HepG2 (cell line): Measurements from ENCODE around the gene SLC25A43. TPM values are rescaled to one million over a fixed set of nuclear protein-coding genes. Genes with fewer than 3 reads are reported as not detected.

Source experiments
- FOXP1 ChIP-seq, 2 experiments: fragments of 450-650 bp in 1 of 2; IDR thresholded peaks; 2 replicates each; pipeline ENCODE4 v1.6.1; 2017 to 2018; ENCODE audit warnings: antibody characterized with exemption in 1 of 2
- HDAC1 ChIP-seq: sonication (generic); formaldehyde crosslinking; IDR thresholded peaks from 2 replicates; pipeline ENCODE4 v1.5.1; 2020; ENCODE audit warnings: mild to moderate bottlenecking, missing genetic modification reagents
- HNF4A ChIP-seq: sonication (generic); formaldehyde crosslinking; IDR thresholded peaks from 2 replicates; pipeline ENCODE4 v1.4.0; 2020; ENCODE audit warnings: missing genetic modification reagents
- HOXA3 ChIP-seq: sonication (generic); formaldehyde crosslinking; IDR thresholded peaks from 2 replicates; pipeline ENCODE4 v1.5.0; 2020; ENCODE audit warnings: missing genetic modification reagents
- MEIS1 ChIP-seq: sonication (generic); formaldehyde crosslinking; IDR thresholded peaks from 2 replicates; pipeline ENCODE4 v1.9.0; 2021; ENCODE audit warnings: mild to moderate bottlenecking, missing genetic modification reagents, moderate library complexity, borderline replicate concordance
- NCOR1 ChIP-seq: fragments of 200-600 bp; sonication (generic); IDR thresholded peaks from 2 replicates; pipeline ENCODE4 v1.7.0; 2017; ENCODE audit warnings: antibody characterized with exemption, low read length, borderline replicate concordance
- PATZ1 ChIP-seq: sonication (generic); formaldehyde crosslinking; IDR thresholded peaks from 2 replicates; pipeline ENCODE4 v1.4.0; 2020; ENCODE audit warnings: missing genetic modification reagents
- ZNF460 ChIP-seq: sonication (generic); formaldehyde crosslinking; IDR thresholded peaks from 2 replicates; pipeline ENCODE4 v1.5.1; 2020; ENCODE audit warnings: missing genetic modification reagents, mild to moderate bottlenecking, borderline replicate concordance
- polyA plus RNA-seq, 8 experiments: library from polyadenylated mRNA; depleted of rRNA in 3 of 8; stranded (reverse) in 7 of 8; unstranded in 1 of 8; fragments of >200 nt; fragmentation: Illumina TruSeq in 4 of 8; extraction: Trizol in 4 of 8; gene quantifications; 2 replicates each; pipeline versions ENCODE4 v1.2.1 to v1.2.3, GENCODE V29; 2011 to 2016; ENCODE audit warnings: low read depth in 4 of 8, missing spikeins in 1 of 8, mixed read lengths in 1 of 8; ENCODE audit not compliant: insufficient read depth in 1 of 8
- total RNA-seq, 5 experiments: library from RNA; depleted of rRNA; stranded (reverse); fragments of >200 nt; fragmentation: Illumina TruSeq; extraction: Trizol; gene quantifications; 2 replicates each; pipeline ENCODE4 v1.2.3, GENCODE V29; 2016; ENCODE audit warnings: low read depth in 1 of 5
- TF ChIP-seq, protein P1 (sequence below), 2 experiments: sonication (generic) in 1 of 2; formaldehyde crosslinking in 1 of 2; IDR thresholded peaks; 2 replicates each; pipeline versions ENCODE4 v1.4.0 to v1.6.1; 2016 to 2020; ENCODE audit warnings: borderline replicate concordance in 1 of 2, low read depth in 1 of 2, mild to moderate bottlenecking in 1 of 2, missing genetic modification reagents in 1 of 2
- TF ChIP-seq, protein P2 (sequence below): sonication (generic); formaldehyde crosslinking; IDR thresholded peaks from 2 replicates; pipeline ENCODE4 v1.9.0; 2022; ENCODE audit warnings: missing genetic modification reagents, mild to moderate bottlenecking, borderline replicate concordance
- TF ChIP-seq, protein P3 (sequence below): IDR thresholded peaks from 2 replicates; pipeline ENCODE4 v1.6.1; 2016; ENCODE audit warnings: low read depth, borderline replicate concordance
- TF ChIP-seq, protein P4 (sequence below): IDR thresholded peaks from 2 replicates; pipeline ENCODE4 v1.6.1; 2018; ENCODE audit warnings: missing genetic modification reagents, mild to moderate bottlenecking, missing compliant biosample characterization

The SLC25A43 gene
- total and polyA plus RNA-seq, 2 of the 13 experiments (the other 11 are each of a cell fraction or from before 2014, with no cell fraction given): 5.8 to 13.2 TPM

DNA sequence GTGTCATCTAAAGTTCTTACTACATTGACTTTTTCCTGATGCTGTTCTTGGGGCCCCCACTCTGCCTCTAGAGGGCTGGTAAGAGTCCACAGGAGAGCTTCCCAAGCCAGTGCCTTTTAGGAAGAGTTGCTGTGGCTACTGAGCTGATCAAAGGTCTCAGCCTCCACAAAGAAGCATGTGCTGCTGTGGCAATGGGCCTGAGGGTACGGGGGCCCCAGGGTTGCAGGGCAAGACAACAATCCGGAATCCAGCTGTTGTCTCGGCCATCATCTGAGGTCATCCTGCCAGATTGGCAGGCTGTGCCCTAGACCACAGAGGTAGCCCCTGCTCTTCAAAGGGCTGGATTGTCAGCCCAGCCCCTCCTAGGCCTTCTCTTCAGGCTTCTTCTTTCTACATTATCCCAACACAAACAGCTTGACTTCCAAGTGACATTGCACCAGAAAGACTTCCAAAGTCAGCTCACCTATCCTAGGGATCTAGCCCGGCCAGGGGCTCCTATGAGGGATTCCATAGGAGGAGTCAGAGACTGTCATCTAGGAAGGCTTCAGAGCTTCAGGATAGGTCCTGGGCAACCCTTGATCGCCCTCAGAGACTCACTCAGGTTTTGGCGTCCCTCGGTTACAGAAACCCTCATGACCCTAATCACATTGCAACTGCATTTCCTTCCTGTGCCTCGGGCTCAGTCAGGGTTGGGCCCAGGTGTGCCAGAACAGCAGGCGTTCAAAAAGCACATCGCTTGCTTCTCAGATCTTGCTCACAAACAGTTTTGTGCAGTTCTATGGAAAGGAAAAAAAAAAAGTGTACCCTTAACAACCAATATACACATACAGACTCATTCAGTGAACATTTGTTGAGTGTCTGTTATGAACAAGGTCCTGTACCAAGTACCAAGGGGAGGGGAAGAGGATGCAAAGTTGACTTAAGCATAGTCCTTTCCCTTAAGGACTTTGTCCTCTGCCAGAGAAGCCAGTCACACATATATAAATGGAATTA lies 96.9 kb downstream of the SLC25A43 start (continued):
- TF ChIP-seq, protein P1, sequence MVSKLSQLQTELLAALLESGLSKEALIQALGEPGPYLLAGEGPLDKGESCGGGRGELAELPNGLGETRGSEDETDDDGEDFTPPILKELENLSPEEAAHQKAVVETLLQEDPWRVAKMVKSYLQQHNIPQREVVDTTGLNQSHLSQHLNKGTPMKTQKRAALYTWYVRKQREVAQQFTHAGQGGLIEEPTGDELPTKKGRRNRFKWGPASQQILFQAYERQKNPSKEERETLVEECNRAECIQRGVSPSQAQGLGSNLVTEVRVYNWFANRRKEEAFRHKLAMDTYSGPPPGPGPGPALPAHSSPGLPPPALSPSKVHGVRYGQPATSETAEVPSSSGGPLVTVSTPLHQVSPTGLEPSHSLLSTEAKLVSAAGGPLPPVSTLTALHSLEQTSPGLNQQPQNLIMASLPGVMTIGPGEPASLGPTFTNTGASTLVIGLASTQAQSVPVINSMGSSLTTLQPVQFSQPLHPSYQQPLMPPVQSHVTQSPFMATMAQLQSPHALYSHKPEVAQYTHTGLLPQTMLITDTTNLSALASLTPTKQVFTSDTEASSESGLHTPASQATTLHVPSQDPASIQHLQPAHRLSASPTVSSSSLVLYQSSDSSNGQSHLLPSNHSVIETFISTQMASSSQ (IDR thresholded peaks at IDR 0.05; ENCODE audit: low read depth): 0 out of 2 replicates have a peak, but pooled peaks have one; percentile 39
- TF ChIP-seq, protein P1 (CRISPR knock-in tag; IDR thresholded peaks at IDR 0.05; ENCODE audit: borderline replicate concordance): no peak
- TF ChIP-seq ZNF460 (CRISPR knock-in tag) (no peak), HOXA3 (CRISPR knock-in tag) (peak; percentile 51; the same call in 1 of the 2 replicates), PATZ1 (CRISPR knock-in tag) (peak; percentile 60), FOXP1 (IDR thresholded peaks at IDR 0.05) (no peak), FOXP1 (CRISPR knock-in tag; IDR thresholded peaks at IDR 0.05) (peak; percentile 78), MEIS1 (CRISPR knock-in tag) (no peak), NCOR1 (peak; percentile 39; the same call in 1 of the 2 replicates), HNF4A (CRISPR knock-in tag) (peak; percentile 93), HDAC1 (CRISPR knock-in tag) (peak; percentile 15; the same call in 1 of the 2 replicates)
- TF ChIP-seq, protein P2, sequence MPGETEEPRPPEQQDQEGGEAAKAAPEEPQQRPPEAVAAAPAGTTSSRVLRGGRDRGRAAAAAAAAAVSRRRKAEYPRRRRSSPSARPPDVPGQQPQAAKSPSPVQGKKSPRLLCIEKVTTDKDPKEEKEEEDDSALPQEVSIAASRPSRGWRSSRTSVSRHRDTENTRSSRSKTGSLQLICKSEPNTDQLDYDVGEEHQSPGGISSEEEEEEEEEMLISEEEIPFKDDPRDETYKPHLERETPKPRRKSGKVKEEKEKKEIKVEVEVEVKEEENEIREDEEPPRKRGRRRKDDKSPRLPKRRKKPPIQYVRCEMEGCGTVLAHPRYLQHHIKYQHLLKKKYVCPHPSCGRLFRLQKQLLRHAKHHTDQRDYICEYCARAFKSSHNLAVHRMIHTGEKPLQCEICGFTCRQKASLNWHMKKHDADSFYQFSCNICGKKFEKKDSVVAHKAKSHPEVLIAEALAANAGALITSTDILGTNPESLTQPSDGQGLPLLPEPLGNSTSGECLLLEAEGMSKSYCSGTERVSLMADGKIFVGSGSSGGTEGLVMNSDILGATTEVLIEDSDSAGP (CRISPR knock-in tag): peak; percentile 37; the same call in 1 of the 2 replicates
- TF ChIP-seq, protein P3, sequence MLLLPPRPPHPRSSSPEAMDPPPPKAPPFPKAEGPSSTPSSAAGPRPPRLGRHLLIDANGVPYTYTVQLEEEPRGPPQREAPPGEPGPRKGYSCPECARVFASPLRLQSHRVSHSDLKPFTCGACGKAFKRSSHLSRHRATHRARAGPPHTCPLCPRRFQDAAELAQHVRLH (CRISPR knock-in tag): 0 out of 2 replicates have a peak, but pooled peaks have one; percentile 18
- TF ChIP-seq, protein P4, sequence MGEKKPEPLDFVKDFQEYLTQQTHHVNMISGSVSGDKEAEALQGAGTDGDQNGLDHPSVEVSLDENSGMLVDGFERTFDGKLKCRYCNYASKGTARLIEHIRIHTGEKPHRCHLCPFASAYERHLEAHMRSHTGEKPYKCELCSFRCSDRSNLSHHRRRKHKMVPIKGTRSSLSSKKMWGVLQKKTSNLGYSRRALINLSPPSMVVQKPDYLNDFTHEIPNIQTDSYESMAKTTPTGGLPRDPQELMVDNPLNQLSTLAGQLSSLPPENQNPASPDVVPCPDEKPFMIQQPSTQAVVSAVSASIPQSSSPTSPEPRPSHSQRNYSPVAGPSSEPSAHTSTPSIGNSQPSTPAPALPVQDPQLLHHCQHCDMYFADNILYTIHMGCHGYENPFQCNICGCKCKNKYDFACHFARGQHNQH (CRISPR knock-in tag): peak; percentile 49; the same call in 1 of the 2 replicates
